ENCODE data around the gene TMEM147.

The TMEM147 gene

GRCh38 chr19:35545001-35545854 is at the start of gene TMEM147:
Gene TMEM147, plus strand, starts transcription at chr19:35545626. Its CDS starts 114 bp downstream, at chr19:35545740.
- Histone ChIP-seq H3K4me3 (ENCODE audit: low read depth, low read length) (peak within 1 kb of the TSS; percentile 89), H3K27me3 (ENCODE audit: control insufficient read depth, insufficient read depth, low read length) (no peaks in the 10 kb centered on the region), H3K9ac (ENCODE audit: low read length) (peak within 1 kb of the TSS; percentile 97), H3K4me1 (ENCODE audit: control insufficient read depth, insufficient read depth, low read length) (peaks cover 12% of the 10 kb centered on the region), H3K9me3 (ENCODE audit: control insufficient read depth, insufficient read depth, low read depth, low read length) (no peaks in the 10 kb centered on the region), H3K36me3 (ENCODE audit: control insufficient read depth, insufficient read depth, low read length) (peaks cover 32% of the 10 kb centered on the region), H3K27ac (ENCODE audit: low read depth, low read length) (peak within 1 kb of the TSS; percentile 93)

- H3K36me3 ChIP-seq (ENCODE audit: control insufficient read depth, insufficient read depth, low read length), result peaks cover 53% of the 10 kb centered on the region
Measured at GRCh38 chr19:35497406-35497805, 48.0 kb upstream of the TMEM147 start.

GRCh38 chr19:35498220-35498619 is 47.2 kb upstream of the TMEM147 start:
- peaks cover 61% of the 10 kb centered on the region for H3K36me3 ChIP-seq (ENCODE audit: control insufficient read depth, insufficient read depth, low read length)
- peaks cover 14% of the 10 kb centered on the region for H3K4me1 ChIP-seq (ENCODE audit: control insufficient read depth, insufficient read depth, low read length)
- no peaks in the 10 kb centered on the region for H3K9me3 ChIP-seq (ENCODE audit: control insufficient read depth, insufficient read depth, low read depth, low read length)
- no peaks in the 10 kb centered on the region for H3K27me3 ChIP-seq (ENCODE audit: control insufficient read depth, insufficient read depth, low read length)
- H3K27ac ChIP-seq (ENCODE audit: low read depth, low read length), result no peak overlapping the region
- no peak overlapping the region for H3K9ac ChIP-seq (ENCODE audit: low read length)
- no peak overlapping the region for H3K4me3 ChIP-seq (ENCODE audit: low read depth, low read length)

More at GRCh38 chr19:35497406-35497805, 48.0 kb upstream of the TMEM147 start:
- H3K9me3 ChIP-seq (ENCODE audit: control insufficient read depth, insufficient read depth, low read depth, low read length), result no peaks in the 10 kb centered on the region
- H3K4me3 ChIP-seq (ENCODE audit: low read depth, low read length), result no peak overlapping the region
- peaks cover 14% of the 10 kb centered on the region for H3K4me1 ChIP-seq (ENCODE audit: control insufficient read depth, insufficient read depth, low read length)
- H3K9ac ChIP-seq (ENCODE audit: low read length), result no peak overlapping the region
- H3K27ac ChIP-seq (ENCODE audit: low read depth, low read length), result no peak overlapping the region
- no peaks in the 10 kb centered on the region for H3K27me3 ChIP-seq (ENCODE audit: control insufficient read depth, insufficient read depth, low read length)

- no peaks in the 10 kb centered on the region for H3K27me3 ChIP-seq (ENCODE audit: control insufficient read depth, insufficient read depth, low read length)
Measured at GRCh38 chr19:35498984-35499527, 46.4 kb upstream of the TMEM147 start.

GRCh38 chr19:35500611-35501010 is 44.8 kb upstream of the TMEM147 start:
- H3K36me3 ChIP-seq (ENCODE audit: control insufficient read depth, insufficient read depth, low read length), result peaks cover 81% of the 10 kb centered on the region

More at GRCh38 chr19:35498984-35499527, 46.4 kb upstream of the TMEM147 start:
- Histone ChIP-seq H3K36me3 (ENCODE audit: control insufficient read depth, insufficient read depth, low read length) (peaks cover 67% of the 10 kb centered on the region), H3K9ac (ENCODE audit: low read length) (no peak overlapping the region), H3K9me3 (ENCODE audit: control insufficient read depth, insufficient read depth, low read depth, low read length) (no peaks in the 10 kb centered on the region), H3K4me3 (ENCODE audit: low read depth, low read length) (no peak overlapping the region), H3K4me1 (ENCODE audit: control insufficient read depth, insufficient read depth, low read length) (peaks cover 14% of the 10 kb centered on the region), H3K27ac (ENCODE audit: low read depth, low read length) (no peak overlapping the region)

GRCh38 chr19:35501684-35502083 is 43.7 kb upstream of the TMEM147 start:
- peaks cover 90% of the 10 kb centered on the region for H3K36me3 ChIP-seq (ENCODE audit: control insufficient read depth, insufficient read depth, low read length)
- peak overlapping the region; percentile 13 for H3K9ac ChIP-seq (ENCODE audit: low read length)
- no peak overlapping the region for H3K4me3 ChIP-seq (ENCODE audit: low read depth, low read length)
- no peaks in the 10 kb centered on the region for H3K27me3 ChIP-seq (ENCODE audit: control insufficient read depth, insufficient read depth, low read length)
- no peak overlapping the region; the same call in 1 of the 2 replicates for H3K27ac ChIP-seq (ENCODE audit: low read depth, low read length)
- H3K4me1 ChIP-seq (ENCODE audit: control insufficient read depth, insufficient read depth, low read length), result peaks cover 5% of the 10 kb centered on the region; the same call in 1 of the 2 replicates
- H3K9me3 ChIP-seq (ENCODE audit: control insufficient read depth, insufficient read depth, low read depth, low read length), result no peaks in the 10 kb centered on the region

More at GRCh38 chr19:35500611-35501010, 44.8 kb upstream of the TMEM147 start:
- Histone ChIP-seq H3K4me3 (ENCODE audit: low read depth, low read length) (no peak overlapping the region), H3K27ac (ENCODE audit: low read depth, low read length) (no peak overlapping the region), H3K9me3 (ENCODE audit: control insufficient read depth, insufficient read depth, low read depth, low read length) (no peaks in the 10 kb centered on the region), H3K4me1 (ENCODE audit: control insufficient read depth, insufficient read depth, low read length) (peaks cover 10% of the 10 kb centered on the region), H3K9ac (ENCODE audit: low read length) (no peak overlapping the region), H3K27me3 (ENCODE audit: control insufficient read depth, insufficient read depth, low read length) (no peaks in the 10 kb centered on the region)

- H3K4me3 ChIP-seq (ENCODE audit: low read depth, low read length), result no peak overlapping the region
- H3K36me3 ChIP-seq (ENCODE audit: control insufficient read depth, insufficient read depth, low read length), result peaks cover 90% of the 10 kb centered on the region
- no peaks in the 10 kb centered on the region for H3K27me3 ChIP-seq (ENCODE audit: control insufficient read depth, insufficient read depth, low read length)
- peaks cover 5% of the 10 kb centered on the region; the same call in 1 of the 2 replicates for H3K4me1 ChIP-seq (ENCODE audit: control insufficient read depth, insufficient read depth, low read length)
- H3K27ac ChIP-seq (ENCODE audit: low read depth, low read length), result no peak overlapping the region
- no peak overlapping the region for H3K9ac ChIP-seq (ENCODE audit: low read length)
- no peaks in the 10 kb centered on the region for H3K9me3 ChIP-seq (ENCODE audit: control insufficient read depth, insufficient read depth, low read depth, low read length)
Measured at GRCh38 chr19:35502751-35503150, 42.7 kb upstream of the TMEM147 start.

GRCh38 chr19:35506011-35506410 is 39.4 kb upstream of the TMEM147 start:
- H3K27me3 ChIP-seq (ENCODE audit: control insufficient read depth, insufficient read depth, low read length), result peaks cover 3% of the 10 kb centered on the region; the same call in 1 of the 2 replicates
- H3K27ac ChIP-seq (ENCODE audit: low read depth, low read length), result no peak overlapping the region

GRCh38 chr19:35507561-35507960 is 37.9 kb upstream of the TMEM147 start:
- no peak overlapping the region for H3K27ac ChIP-seq (ENCODE audit: low read depth, low read length)
- peaks cover 10% of the 10 kb centered on the region for H3K4me1 ChIP-seq (ENCODE audit: control insufficient read depth, insufficient read depth, low read length)
- no peak overlapping the region for H3K9ac ChIP-seq (ENCODE audit: low read length)
- H3K36me3 ChIP-seq (ENCODE audit: control insufficient read depth, insufficient read depth, low read length), result peaks cover 50% of the 10 kb centered on the region
- no peak overlapping the region for H3K4me3 ChIP-seq (ENCODE audit: low read depth, low read length)
- H3K27me3 ChIP-seq (ENCODE audit: control insufficient read depth, insufficient read depth, low read length), result peaks cover 12% of the 10 kb centered on the region; the same call in 1 of the 2 replicates
- H3K9me3 ChIP-seq (ENCODE audit: control insufficient read depth, insufficient read depth, low read depth, low read length), result no peaks in the 10 kb centered on the region

More at GRCh38 chr19:35506011-35506410, 39.4 kb upstream of the TMEM147 start:
- peaks cover 14% of the 10 kb centered on the region for H3K4me1 ChIP-seq (ENCODE audit: control insufficient read depth, insufficient read depth, low read length)
- H3K9me3 ChIP-seq (ENCODE audit: control insufficient read depth, insufficient read depth, low read depth, low read length), result no peaks in the 10 kb centered on the region
- peaks cover 64% of the 10 kb centered on the region for H3K36me3 ChIP-seq (ENCODE audit: control insufficient read depth, insufficient read depth, low read length)
- H3K9ac ChIP-seq (ENCODE audit: low read length), result no peak overlapping the region
- no peak overlapping the region for H3K4me3 ChIP-seq (ENCODE audit: low read depth, low read length)

- Histone ChIP-seq H3K27me3 (ENCODE audit: control insufficient read depth, insufficient read depth, low read length) (peaks cover 17% of the 10 kb centered on the region; the same call in 1 of the 2 replicates), H3K9ac (ENCODE audit: low read length) (no peak overlapping the region)
Measured at GRCh38 chr19:35508129-35508528, 37.3 kb upstream of the TMEM147 start.

More at GRCh38 chr19:35508129-35508528, 37.3 kb upstream of the TMEM147 start:
- no peak overlapping the region for H3K27ac ChIP-seq (ENCODE audit: low read depth, low read length)
- H3K4me3 ChIP-seq (ENCODE audit: low read depth, low read length), result peak overlapping the region; percentile 82
- H3K9me3 ChIP-seq (ENCODE audit: control insufficient read depth, insufficient read depth, low read depth, low read length), result no peaks in the 10 kb centered on the region
- peaks cover 44% of the 10 kb centered on the region for H3K36me3 ChIP-seq (ENCODE audit: control insufficient read depth, insufficient read depth, low read length)
- peaks cover 13% of the 10 kb centered on the region for H3K4me1 ChIP-seq (ENCODE audit: control insufficient read depth, insufficient read depth, low read length)
